Measurements from ENCODE around the gene CITED1. TPM values are rescaled to one million over a fixed set of nuclear protein-coding genes. Genes with fewer than 3 reads are reported as not detected.
A peak's percentile ranks its signal among the peaks of the same experiment; 100 is the strongest.

The CITED1 gene
- 0.65 TPM for total RNA-seq
- long read RNA-seq: 0 reads

- peak within 1 kb of the TSS; percentile 60 for H3K4me3 ChIP-seq
- peaks cover 28% of the 10 kb centered on the region for H3K27me3 ChIP-seq (ENCODE audit: low read depth)
- H3K27ac ChIP-seq: no peak within 1 kb of the TSS
- no peaks in the 10 kb centered on the region for H3K36me3 ChIP-seq
- peaks cover 22% of the 10 kb centered on the region for H3K4me1 ChIP-seq
- intact Hi-C loops (cut with DNase I): no loop called here
- TF ChIP-seq, protein P1, sequence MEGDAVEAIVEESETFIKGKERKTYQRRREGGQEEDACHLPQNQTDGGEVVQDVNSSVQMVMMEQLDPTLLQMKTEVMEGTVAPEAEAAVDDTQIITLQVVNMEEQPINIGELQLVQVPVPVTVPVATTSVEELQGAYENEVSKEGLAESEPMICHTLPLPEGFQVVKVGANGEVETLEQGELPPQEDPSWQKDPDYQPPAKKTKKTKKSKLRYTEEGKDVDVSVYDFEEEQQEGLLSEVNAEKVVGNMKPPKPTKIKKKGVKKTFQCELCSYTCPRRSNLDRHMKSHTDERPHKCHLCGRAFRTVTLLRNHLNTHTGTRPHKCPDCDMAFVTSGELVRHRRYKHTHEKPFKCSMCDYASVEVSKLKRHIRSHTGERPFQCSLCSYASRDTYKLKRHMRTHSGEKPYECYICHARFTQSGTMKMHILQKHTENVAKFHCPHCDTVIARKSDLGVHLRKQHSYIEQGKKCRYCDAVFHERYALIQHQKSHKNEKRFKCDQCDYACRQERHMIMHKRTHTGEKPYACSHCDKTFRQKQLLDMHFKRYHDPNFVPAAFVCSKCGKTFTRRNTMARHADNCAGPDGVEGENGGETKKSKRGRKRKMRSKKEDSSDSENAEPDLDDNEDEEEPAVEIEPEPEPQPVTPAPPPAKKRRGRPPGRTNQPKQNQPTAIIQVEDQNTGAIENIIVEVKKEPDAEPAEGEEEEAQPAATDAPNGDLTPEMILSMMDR (IDR thresholded peaks at IDR 0.05): no peak
- no peaks in the 10 kb centered on the region for H3K9me3 ChIP-seq
- ATAC-seq (peak; percentile 10 to 17), DNase-seq (peak; percentile 41)
These were observed at the start of gene CITED1 for GRCh38 chrX:72305286-72306084. Gene CITED1 (minus strand): TSS chrX:72305914. CDS start chrX:72302869, 3,045 bp downstream.

DNA sequence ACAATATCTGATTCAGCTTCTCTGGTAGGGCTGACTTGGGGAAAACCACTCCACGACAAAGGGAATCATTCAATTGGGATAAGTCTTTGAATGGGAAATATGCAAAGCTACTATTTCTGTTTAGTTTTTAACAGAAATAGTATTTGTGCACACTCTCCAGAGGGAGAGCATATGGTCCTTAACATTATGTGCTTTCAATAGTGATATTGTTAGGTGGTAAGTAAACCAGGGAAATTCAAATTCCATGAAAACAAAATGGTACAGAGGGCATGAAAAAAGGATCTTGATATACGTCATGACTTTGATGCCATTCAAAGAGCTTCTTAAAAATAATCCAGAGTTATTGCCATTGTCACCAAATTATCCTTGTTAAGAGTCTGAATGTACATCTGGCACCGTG, 47.1 kb upstream of the CITED1 start:
- H3K36me3 ChIP-seq: no peaks in the 10 kb centered on the region
- H3K4me1 ChIP-seq: no peaks in the 10 kb centered on the region
- no peaks in the 10 kb centered on the region for H3K9me3 ChIP-seq
- no peaks in the 10 kb centered on the region for H3K27me3 ChIP-seq (ENCODE audit: low read depth)
- ATAC-seq (no peak), DNase-seq (no peak)
- no peak overlapping the region for H3K4me3 ChIP-seq
- H3K27ac ChIP-seq: no peak overlapping the region
- TF ChIP-seq, protein P1 (IDR thresholded peaks at IDR 0.05): no peak
- intact Hi-C loops (cut with DNase I): no loop called here

DNA sequence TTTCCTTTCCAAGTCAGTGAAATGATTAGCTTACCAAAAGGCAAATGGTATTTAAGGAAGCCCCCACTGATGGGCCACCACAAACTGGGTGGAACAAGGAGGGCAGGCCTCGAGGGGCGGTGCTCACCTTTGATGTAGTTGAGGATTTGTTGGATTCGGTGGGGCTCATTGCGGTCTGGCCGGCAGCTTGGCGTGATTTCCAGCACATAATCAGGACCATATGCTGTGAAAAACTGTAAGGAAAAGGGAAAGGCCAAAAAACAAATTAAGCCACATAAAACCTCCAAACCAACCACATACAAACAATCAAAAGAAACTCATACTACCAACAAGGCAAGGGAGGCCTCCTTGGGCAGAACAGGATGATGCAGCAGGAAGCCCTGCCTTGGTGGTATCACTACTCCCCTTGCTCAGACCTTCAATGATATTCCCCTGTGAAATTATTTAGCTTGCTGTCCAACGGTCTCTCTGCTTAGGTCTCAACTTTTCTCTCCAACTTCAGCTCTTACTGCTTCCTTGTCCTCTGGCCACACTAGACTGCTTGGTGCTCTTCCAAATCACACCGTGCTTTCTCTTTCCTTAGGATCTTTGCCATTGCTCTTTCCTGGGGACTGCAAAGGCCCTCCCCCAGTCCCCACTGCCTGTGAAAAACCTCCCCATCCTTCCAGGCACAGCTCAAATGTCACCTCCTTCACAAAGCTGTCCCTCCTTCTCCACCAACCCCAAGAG, 46.1 kb upstream of the CITED1 start:
- intact Hi-C loops (cut with DNase I): no loop called here
- TF ChIP-seq, protein P1 (IDR thresholded peaks at IDR 0.05): no peak
- Histone ChIP-seq H3K36me3 (no peaks in the 10 kb centered on the region), H3K27me3 (ENCODE audit: low read depth) (no peaks in the 10 kb centered on the region), H3K4me3 (no peak overlapping the region), H3K9me3 (no peaks in the 10 kb centered on the region), H3K4me1 (no peaks in the 10 kb centered on the region), H3K27ac (no peak overlapping the region)
- ATAC-seq (no peak), DNase-seq (no peak)

DNA sequence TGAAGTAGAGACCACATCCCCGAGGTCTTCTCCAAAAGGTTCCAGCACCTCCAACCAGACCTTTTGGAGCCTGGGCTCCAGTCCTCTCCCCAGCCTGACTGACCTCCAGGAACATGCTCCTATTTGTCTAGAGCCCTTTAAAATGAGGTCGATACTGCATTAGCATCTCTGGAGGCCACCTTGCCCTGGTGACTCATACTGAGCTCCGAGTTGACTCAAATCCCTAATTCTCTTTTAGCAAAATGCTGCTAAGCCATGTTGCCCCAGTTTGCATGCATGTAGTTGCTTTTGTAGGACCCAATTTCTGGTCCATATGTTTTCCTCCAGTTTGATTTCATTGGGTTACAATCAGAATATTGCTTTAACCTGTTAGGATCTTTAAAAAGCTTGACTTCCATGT, 43.5 kb upstream of the CITED1 start:
- H3K4me3 ChIP-seq: no peak overlapping the region
- DNase-seq (no peak), ATAC-seq (no peak)
- no peaks in the 10 kb centered on the region for H3K36me3 ChIP-seq
- intact Hi-C loops (cut with DNase I): no loop called here
- TF ChIP-seq, protein P1 (IDR thresholded peaks at IDR 0.05): no peak
- H3K4me1 ChIP-seq: no peaks in the 10 kb centered on the region
- H3K27ac ChIP-seq: no peak overlapping the region
- no peaks in the 10 kb centered on the region for H3K27me3 ChIP-seq (ENCODE audit: low read depth)
- H3K9me3 ChIP-seq: no peaks in the 10 kb centered on the region

- ATAC-seq: no peak
- Histone ChIP-seq H3K4me3 (no peak overlapping the region), H3K4me1 (no peaks in the 10 kb centered on the region), H3K9me3 (no peaks in the 10 kb centered on the region), H3K27ac (no peak overlapping the region), H3K36me3 (no peaks in the 10 kb centered on the region), H3K27me3 (ENCODE audit: low read depth) (no peaks in the 10 kb centered on the region)
- TF ChIP-seq, protein P1 (IDR thresholded peaks at IDR 0.05): no peak
- intact Hi-C loops (cut with DNase I): no loop called here
- DNase-seq: no peak
These were observed 42.7 kb upstream of the CITED1 start for GRCh38 chrX:72348247-72348979.

Data from lower lobe of right lung (tissue), 2 donors.